GM21786 (cell line): ENCODE results near the gene ZNF275.
A peak's percentile ranks its signal among the peaks of the same experiment; 100 is the strongest.
"Not testable (repeated sequence)": the region's sequence is repeated elsewhere in the genome, so short reads cannot be mapped to it uniquely, and the experiment has no call there.

Experiments used
- ATAC-seq: cut with Tn5 transposase; IDR thresholded peaks from one replicate; pipeline ENCODE4 v1.9.1; 2021; ENCODE audit not compliant: unreplicated experiment

Gene ZNF275

DNA sequence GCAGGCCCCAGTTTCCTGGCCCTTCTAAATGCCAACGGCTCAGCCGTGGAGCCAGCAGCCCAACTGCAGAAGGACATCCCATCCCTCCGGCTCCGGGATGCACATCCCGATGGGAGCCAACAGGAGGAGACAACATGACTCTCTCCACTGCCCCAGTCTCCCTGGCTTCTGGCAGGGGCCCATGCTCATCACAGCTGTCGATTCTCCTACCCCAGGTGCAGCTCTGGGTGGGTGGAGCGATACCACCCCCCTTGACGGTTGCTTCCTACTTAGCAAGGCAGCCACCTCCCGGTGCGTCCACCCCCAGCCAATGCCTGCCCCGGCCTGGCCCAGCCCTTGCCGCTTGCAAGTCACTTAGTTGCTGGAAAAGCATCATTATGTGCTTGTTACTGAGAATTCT is 19.5 kb downstream of the ZNF275 start:
- no peak for ATAC-seq

DNA sequence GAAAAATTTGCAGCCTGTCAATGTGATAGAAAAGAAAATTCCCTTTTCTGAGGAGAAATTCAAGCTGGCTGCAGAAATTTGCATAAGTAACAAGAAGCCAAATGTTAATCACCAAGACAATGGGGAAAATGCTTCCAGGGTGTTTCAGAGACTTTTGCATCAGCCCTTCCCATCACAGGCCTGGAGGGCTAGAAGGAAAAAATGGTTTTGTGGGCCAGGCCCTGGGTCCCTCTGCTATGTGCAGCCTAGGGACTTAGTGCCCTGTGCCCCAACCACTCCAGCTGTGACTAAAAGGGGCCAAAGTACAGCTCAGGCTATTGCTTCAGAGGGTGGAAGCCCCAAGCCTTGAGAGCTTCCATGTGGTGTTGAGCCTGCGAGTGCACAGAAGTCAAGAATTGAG is 23.9 kb downstream of the ZNF275 start:
- ATAC-seq = no peak

DNA sequence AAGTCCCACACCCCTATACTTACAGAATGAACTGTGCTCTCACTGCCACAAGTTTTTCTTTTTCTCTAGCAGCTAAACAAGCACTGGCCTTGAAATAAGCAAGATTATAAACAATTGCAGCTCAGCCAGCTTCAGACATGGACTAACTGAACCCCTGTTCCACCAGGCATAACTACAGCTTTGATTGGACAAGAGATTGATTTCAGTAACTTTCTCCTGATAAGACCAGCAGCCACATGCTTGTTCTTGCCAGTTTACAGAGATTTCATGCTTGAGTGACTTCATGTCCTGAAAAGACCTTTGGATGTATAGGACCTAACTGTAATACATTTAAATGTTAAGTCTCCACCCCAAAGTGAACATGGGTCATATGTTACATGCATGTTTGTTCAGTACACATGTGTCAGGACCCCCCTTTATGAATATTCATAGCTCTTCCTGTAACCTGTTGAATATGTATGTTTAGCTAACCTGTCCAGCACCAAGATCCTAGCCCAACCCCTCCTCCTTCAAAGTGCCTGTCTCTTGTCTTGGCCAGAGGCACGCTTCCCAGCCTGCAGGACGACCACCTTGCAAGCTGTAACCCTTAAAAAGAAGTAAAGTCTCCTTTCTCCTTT is 27.9 kb downstream of the ZNF275 start:
- ATAC-seq = no peak

DNA sequence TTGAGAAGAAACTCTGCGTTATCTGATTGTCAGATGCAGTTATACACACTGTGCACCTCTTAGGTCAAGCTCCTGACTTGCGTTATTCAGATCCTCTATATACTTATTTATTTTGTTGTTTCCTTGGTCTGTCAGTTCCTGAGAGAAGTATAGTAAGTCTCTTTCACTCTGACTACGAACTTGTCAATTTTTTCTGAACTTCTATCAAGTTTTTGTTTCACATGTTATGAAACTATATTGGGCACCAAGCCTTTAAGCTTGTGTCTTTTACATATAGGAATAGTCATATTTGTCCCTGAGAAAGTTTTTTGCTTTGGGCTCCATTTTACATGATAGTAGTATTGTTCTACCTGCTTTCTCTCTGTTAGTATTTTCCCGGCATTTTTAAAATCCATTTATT is 31.7 kb downstream of the ZNF275 start:
- ATAC-seq = peak; percentile 61

DNA sequence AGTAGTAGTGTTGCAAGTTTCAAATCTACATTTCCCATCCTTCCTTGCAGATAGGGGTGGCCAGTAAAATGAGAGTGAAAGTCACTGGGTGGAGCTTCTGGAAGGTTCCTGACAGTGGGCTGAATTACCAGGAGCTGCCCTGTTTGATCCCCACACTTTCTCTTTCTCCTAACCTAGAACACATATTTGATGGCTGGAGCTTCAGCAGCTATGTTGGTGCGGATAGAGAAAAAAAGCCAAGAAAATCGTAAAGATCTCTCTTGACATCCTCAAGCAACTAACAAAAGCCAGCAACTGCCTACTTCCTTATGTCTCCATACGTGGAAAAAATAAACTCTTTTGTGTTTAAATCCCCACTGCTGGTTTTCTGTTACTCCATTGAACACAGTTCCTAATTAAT is 32.2 kb downstream of the ZNF275 start:
- ATAC-seq = no peak

DNA sequence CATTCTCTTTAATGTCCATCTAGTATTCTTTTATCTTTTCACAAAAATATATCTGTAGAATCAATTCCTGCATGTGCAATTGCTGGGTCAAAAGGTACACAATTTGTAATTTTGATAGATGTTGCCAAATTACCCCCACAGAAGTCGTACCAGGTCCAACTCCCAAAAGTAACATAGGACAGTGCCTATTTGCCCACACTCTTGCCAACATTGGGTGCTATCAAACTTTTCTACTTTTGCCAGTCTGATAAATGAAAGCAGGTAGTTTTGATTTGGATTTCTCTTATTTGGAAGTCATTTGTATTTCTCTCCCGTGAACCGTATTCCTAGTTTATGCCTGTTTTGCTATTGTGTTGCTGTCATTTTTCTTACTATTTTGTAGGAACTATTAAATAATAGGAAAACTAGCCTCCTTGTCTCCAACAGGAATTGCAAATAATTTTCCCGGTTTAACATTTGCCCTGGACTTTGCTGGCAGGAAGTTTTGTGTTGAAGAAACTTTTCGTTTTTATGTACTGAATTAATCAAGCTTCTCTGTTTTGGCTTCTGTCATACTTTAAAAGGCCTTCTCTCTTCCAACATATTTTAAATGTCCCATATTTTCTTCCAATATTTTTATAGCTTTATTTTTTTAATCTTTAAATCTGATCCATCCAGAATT is 33.1 kb downstream of the ZNF275 start:
- no peak for ATAC-seq

DNA sequence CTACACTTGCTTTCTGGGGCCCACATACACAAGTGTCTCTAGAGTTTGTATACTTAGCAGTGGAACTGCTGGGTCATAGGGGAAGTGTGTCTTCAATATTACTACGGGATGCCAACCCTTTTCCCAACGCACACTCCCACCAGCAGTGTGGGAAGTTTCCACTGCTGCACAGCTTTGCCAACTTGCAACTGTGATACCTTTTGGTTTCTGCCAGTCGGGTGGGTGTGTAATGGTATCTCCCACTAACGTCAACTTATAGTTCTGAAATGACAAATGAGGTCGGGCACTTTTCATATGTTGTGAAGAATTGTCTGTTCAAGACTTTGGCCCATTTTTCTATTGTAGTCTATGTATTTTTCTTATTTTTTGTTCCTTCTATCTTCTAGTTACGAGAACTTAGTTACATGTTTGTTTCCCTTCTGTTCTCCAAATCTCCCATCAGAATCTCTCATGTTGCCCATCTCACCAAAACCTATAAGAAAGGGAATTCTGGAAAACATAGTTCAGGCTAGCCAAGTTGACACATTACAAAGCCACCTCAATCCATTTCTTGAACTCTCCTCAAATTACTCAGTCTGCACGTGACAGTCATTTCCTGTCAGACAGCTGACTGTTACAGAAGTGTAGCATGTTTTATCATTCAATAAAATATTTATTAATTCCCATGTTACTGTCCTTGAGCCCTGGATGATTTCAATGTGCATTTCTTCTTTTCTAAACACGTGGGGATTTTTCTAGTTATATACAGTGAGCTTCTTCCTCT is 36.5 kb downstream of the ZNF275 start:
- no peak for ATAC-seq

DNA sequence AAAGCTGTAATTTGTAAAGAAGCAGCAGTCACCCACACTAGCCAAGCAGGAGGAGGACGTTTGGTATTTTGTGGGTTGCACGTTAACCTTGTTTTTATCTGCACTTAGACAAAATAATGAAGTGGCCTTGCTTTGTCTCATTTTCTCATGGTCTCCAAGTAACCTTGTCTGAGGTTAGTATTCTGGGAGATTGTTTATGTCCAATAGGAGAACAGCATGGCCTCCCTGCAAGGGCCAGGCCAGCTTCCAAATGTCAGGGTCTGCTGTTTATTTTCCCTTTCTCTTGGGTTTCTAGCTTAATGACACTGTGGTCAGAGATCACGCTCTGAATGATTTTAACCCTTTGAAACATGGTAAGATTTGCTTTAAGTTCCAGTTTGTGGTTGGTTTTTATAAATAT is 37.3 kb downstream of the ZNF275 start:
- ATAC-seq = no peak

DNA sequence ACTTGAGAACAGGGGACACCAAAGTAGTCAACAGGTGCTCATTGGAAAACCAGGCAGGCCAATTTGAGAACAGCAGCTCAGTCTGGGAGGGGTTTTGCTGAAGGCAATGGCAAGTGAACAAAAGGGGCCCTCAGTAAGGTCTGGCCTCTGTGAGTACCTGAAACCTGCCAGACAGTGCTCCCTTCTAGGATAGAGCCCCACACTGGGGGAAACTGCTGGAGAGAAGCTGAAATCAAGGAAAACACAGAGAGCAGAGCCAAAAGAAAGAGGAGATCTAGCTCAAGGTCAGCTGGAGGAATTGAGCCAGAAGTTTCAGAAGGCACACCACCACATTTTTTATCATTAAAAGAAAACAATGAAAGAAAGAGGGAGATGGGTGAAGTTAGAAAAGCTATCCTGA is 39.0 kb downstream of the ZNF275 start:
- ATAC-seq = no peak

DNA sequence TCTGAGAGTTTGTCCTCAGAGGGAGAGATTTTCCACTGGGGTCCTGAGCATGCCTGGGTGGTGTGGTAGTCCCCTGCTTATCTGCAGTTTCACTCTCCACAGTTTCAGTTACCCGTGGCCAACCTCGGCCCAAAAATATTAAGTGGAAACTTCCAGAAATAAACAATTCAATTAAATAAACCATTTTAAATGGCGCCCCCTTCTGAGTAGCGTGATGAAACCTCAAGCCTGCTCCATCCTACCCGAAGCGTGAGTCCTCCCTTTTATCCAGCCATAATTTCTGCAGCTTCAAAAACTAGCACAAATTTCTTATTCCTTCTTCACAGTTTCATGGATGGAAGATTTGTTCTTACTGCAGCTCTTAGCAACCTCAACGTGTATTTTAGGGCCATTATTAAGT is 40.5 kb downstream of the ZNF275 start:
- no peak for ATAC-seq

DNA sequence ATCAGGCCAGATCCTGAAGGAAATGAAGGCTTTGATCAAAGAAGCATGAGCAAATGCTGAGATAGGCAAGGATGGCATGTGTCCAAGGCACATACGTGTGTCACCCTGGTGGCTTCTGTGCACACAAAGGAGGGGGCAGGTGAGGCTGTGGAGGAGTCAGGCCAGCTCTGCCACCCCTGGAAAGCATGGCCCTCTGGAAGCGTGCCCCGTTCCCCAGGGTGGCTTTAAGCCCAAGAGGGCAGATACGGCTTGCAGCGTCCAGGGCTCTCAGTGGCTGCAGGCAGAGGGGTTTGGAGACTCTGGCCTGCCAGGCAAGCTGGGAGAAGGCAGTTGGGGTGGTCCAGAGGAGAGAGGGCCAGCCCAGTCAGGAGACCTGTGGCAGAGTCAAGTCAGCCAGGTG is 41.6 kb downstream of the ZNF275 start:
- ATAC-seq = no peak

DNA sequence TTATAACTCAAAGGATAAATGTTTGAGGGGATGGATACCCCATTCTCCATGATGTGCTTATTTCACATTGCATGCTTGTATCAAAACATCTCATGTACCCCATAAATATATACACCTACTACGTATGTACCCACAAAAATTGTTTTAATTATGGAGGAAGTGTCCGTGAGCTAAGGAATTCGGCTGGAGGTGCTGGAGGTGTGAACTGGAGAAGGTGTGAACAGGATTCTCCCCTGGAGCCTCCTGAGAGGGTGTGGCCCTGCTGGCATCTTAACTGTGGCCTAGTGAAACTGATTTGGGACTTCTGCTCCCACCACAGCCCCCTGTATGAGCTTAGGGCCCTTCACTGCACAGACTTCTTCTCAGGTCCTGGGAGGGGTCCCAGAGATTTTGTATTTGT is 43.8 kb downstream of the ZNF275 start:
- no peak for ATAC-seq

DNA sequence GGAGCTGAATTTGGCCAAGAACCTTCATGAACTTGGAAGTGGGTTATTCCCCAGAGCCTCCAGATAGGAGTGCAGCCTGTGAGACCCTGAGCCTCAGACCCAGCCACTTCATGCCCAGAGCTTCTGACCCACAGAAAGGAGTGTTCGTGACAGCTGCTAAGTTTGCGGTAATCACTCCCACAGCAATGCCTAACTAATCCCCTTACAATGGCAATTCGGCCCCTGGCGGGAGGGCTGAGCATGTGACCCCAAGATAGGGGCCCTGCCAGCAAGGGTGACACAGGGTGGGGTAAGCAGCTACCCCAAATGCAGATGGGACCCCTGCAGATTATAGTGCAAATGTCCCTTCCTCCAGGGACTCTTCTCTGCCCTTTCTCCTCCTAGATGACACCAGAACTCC is 44.7 kb downstream of the ZNF275 start:
- no peak for ATAC-seq

DNA sequence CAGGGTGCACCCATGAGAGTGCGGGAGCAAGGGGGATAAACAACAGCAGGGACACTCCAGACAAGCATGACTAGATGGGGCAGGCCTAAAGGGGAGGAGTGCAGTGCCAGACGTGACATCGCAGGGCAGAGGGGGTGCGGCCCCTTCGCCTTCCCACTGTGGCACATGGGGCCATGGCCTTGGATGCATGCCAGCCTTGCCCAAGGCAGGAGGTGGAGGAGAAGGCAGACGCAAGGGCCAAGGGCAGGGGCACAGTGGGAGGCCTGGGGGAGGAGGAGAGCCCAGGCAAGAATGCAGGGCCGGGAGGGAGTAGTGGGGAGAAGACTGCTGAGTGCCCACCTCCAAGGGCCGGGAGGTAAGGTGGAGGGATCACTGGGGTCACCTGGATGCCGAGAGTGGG is 45.6 kb downstream of the ZNF275 start:
- ATAC-seq = no peak

DNA sequence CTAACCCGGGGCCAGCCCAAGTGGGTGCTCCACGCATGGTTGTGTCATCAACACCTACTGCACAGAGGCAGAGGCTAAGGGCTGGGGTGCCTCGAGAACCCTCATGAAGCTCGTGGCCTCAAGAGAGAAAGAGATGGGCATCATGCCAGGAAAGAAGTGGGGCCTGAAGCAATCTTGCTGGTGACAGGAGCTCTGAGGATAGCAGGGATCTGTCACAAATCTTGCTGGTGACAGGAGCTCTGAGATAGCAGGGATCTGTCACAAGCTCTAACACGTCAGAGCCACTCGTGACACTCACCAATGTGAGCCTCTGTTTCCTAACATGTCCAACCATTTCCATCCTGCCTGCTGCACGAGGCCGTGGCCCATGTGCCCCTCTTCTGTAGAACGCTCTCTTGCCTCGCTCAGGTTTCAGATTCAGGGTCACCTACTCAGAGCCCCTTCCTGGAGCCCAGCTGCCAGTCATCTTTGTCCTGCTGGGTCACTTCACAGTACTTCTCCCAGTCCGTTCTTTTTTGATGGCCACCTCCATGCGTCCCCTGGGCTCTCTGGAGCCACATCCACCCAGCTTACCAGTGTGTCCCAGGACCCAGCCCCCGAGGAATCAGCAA is 46.1 kb downstream of the ZNF275 start:
- no peak for ATAC-seq

DNA sequence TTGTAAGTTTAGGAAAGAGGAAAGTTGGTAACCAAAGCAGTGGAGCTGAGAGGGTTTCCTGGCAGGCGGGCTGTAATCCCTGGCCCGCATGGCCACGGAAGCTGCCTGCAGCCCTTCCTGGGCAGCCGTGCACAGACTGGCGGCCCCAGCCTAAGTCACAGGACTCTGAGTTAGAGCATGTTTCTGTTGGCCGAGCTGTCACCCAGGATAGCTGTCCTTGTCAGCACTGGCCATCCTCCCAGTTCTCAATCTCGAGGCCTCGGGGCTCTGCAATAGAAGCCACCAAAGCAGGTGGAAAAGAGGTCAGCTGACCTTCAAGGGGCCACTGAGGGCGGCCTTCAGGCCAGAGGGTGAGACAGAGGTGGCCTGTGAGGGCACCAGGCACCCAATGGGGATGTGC is 46.7 kb downstream of the ZNF275 start:
- no peak for ATAC-seq

DNA sequence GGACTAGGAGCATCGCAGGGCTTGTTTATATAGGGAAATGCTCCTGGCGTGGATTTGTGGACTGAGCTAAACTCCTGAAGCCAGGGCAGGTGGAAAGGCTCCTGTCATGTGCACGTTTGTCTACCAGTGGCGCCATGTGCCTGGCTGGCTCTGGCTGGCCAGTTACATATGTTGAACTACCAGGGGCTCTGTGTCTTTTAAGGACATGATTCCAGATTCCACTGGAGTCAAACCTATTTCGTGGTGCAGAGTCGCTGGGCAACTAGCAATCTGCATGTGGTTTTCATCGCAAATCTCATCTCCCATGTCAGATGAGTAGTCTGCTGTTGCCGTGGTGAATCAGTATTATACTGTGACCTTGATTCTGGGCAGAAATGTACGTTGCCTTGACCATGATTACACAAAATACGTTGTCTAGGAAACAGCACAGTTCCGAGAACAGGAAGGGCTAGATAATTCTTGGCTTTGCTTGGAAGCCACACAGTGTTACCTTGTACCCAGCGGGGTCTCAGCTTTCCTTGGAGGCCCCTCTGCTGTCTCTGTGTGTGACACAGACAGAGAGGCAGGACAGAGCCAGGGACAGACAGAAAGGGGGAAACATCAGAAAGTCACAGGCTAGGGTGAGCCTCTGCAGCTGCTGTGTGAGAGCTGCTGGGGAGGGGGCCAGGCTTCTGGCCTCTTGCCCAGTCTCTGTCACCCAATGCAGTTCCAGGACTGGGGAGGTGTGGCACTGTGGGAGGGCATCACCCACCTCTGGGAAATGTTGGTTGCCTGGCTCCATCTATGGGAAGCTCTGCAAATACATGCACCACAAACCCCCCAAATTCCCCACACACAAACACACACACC is 48.0 kb downstream of the ZNF275 start:
- no peak for ATAC-seq

DNA sequence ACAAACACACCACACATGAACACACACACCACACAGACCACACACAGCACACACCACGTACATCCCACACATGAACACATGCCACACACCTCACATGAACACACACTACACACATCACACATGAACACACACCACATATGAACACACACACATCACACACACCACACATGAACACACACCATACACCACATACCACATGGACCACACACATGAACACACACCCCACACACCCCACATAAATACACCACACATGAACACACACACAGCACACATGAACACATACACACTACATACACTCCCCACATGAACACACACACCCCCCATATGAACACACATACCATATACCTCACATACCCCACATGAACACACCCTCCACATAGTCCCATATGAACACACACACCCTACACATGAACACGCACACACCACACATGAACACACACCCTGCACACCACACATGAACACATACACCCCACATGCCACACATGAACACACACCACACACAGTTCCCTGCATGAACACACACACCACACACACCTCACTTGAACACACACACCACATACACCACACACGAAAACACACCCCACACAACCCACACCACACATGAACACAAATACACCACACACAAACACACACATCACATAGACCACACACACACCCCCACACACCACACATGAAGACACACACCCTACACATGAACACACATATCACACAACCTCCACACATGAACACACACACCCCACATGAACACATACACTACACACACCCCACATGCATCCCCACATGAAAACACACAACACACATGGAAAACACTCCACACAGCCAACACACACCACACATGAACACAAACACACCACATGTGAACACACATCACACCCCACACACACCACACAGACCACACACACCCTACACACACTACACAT is 48.9 kb downstream of the ZNF275 start:
- ATAC-seq = no peak

DNA sequence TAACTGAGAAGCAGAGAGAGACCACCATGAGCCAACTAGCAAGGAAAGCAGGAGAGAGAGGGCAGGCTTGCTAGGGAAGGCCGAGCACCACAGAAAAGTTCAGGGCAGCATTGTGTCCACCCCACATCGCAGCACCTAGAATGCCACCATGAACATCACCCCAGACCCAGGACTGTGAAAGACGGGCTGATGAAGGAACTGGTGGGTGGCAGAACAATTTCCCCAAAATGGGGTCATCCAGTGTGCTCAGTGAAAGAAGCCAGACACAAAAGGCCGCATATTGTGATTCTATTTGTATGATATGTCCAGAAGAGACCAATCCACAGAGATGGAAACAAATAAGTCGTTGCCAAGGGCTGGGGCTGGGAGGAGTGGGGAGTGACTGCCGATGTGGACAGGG is 50.4 kb downstream of the ZNF275 start:
- ATAC-seq = no peak

DNA sequence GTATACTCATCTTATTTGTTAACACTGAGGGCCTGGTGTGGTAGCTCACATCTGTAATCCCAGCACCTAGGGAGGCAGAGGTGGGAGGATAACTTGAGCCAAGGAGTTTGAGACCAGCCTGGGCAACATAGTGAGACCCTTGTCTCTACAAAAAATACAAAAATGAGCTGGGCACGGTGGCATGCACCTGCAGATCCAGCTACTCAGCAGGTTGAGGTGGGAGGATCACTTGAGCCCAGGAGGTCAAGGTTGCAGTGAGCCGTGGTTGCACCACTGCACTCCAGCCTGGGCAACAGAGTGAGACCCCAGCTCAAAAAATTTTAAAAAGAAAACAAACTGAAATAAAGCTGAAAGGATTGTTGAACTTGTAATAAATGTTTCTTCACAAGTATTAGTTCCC is 51.0 kb downstream of the ZNF275 start:
- ATAC-seq = not testable (repeated sequence)
